ELR (cell line): ENCODE results near the gene HOOK1.
"Not testable (repeated sequence)": the region's sequence is repeated elsewhere in the genome, so short reads cannot be mapped to it uniquely, and the experiment has no call there.

Source experiments
- DNase-seq: peaks from one replicate; pipeline ENCODE4 v3.0.0-alpha.2; 2015; ENCODE audit warnings: low read depth

HOOK1 gene

GRCh38 chr1:59885160-59885832, 70.5 kb downstream of the HOOK1 start:
- DNase-seq: no peak

- no peak for DNase-seq
Observed at GRCh38 chr1:59892841-59893811, 78.4 kb downstream of the HOOK1 start.

GRCh38 chr1:59897165-59897564, 82.4 kb downstream of the HOOK1 start:
- DNase-seq: no peak

- DNase-seq: no peak
Observed at GRCh38 chr1:59898927-59899326, 84.2 kb downstream of the HOOK1 start.

GRCh38 chr1:59900640-59901039, 85.9 kb downstream of the HOOK1 start:
- DNase-seq: no peak

- no peak for DNase-seq
Observed at GRCh38 chr1:59901770-59902388, 87.1 kb downstream of the HOOK1 start.

- peak; percentile 38 for DNase-seq
Observed at GRCh38 chr1:59903141-59903754, 88.5 kb downstream of the HOOK1 start.

GRCh38 chr1:59906931-59907330, 92.2 kb downstream of the HOOK1 start:
- DNase-seq: no peak

- DNase-seq: no peak
Observed at GRCh38 chr1:59908084-59908483, 93.3 kb downstream of the HOOK1 start.

- DNase-seq: no peak
Observed at GRCh38 chr1:59908682-59909081, 93.9 kb downstream of the HOOK1 start.

GRCh38 chr1:59914791-59915286, 100.1 kb downstream of the HOOK1 start:
- DNase-seq: not testable (repeated sequence)

GRCh38 chr1:59915516-59915915, 100.8 kb downstream of the HOOK1 start:
- no peak for DNase-seq

GRCh38 chr1:59917026-59917784, 102.5 kb downstream of the HOOK1 start:
- DNase-seq: no peak

GRCh38 chr1:59917785-59918180, 103.0 kb downstream of the HOOK1 start:
- no peak for DNase-seq

- no peak for DNase-seq
Observed at GRCh38 chr1:59919746-59920145, 105.0 kb downstream of the HOOK1 start.

GRCh38 chr1:59921258-59921899, 106.6 kb downstream of the HOOK1 start:
- not testable (repeated sequence) for DNase-seq

- no peak for DNase-seq
Observed at GRCh38 chr1:59924653-59925052, 109.9 kb downstream of the HOOK1 start.
